Measurements from ENCODE around the gene GYS2.

The GYS2 gene

DNA sequence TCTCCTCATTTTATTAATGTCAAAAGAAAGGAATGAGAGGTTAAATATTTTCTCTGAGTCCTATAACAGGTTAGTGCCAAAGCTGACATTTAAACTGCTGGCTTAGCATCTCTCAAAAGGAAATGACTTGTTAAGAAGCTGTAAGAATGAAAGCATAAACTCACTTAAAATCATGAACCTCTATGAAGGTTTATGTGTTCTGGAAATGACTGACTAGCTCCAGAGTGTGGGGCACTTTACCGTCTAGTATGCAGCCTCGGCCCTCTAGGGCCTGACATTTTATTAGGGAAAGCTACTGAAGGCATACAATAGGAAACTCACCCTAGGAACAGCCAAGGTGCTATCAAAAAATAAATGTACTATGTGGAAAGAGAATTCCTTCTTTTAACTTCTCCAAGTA lies 43.5 kb downstream of the GYS2 start:
- TF ChIP-seq SIN3A (IDR thresholded peaks at IDR 0.05; ENCODE audit: borderline replicate concordance, insufficient read depth, low read length) = no peak
- no peak for TF ChIP-seq FOXP2 (optimal IDR thresholded peaks at IDR 0.05; ENCODE audit: borderline replicate concordance, extremely low read depth, extremely low read length, insufficient read depth)
- TF ChIP-seq POLR2AphosphoS5 (IDR thresholded peaks at IDR 0.05; ENCODE audit: low read depth, low read length) = no peak
- TF ChIP-seq, protein P1, sequence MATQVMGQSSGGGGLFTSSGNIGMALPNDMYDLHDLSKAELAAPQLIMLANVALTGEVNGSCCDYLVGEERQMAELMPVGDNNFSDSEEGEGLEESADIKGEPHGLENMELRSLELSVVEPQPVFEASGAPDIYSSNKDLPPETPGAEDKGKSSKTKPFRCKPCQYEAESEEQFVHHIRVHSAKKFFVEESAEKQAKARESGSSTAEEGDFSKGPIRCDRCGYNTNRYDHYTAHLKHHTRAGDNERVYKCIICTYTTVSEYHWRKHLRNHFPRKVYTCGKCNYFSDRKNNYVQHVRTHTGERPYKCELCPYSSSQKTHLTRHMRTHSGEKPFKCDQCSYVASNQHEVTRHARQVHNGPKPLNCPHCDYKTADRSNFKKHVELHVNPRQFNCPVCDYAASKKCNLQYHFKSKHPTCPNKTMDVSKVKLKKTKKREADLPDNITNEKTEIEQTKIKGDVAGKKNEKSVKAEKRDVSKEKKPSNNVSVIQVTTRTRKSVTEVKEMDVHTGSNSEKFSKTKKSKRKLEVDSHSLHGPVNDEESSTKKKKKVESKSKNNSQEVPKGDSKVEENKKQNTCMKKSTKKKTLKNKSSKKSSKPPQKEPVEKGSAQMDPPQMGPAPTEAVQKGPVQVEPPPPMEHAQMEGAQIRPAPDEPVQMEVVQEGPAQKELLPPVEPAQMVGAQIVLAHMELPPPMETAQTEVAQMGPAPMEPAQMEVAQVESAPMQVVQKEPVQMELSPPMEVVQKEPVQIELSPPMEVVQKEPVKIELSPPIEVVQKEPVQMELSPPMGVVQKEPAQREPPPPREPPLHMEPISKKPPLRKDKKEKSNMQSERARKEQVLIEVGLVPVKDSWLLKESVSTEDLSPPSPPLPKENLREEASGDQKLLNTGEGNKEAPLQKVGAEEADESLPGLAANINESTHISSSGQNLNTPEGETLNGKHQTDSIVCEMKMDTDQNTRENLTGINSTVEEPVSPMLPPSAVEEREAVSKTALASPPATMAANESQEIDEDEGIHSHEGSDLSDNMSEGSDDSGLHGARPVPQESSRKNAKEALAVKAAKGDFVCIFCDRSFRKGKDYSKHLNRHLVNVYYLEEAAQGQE (IDR thresholded peaks at IDR 0.05; ENCODE audit: insufficient read depth in 1 of 2, low read depth in 2 of 2, low read length in 2 of 2) = no peak
- TF ChIP-seq TAF1 (IDR thresholded peaks at IDR 0.05; ENCODE audit: borderline replicate concordance, insufficient read depth, low read length) = no peak

DNA sequence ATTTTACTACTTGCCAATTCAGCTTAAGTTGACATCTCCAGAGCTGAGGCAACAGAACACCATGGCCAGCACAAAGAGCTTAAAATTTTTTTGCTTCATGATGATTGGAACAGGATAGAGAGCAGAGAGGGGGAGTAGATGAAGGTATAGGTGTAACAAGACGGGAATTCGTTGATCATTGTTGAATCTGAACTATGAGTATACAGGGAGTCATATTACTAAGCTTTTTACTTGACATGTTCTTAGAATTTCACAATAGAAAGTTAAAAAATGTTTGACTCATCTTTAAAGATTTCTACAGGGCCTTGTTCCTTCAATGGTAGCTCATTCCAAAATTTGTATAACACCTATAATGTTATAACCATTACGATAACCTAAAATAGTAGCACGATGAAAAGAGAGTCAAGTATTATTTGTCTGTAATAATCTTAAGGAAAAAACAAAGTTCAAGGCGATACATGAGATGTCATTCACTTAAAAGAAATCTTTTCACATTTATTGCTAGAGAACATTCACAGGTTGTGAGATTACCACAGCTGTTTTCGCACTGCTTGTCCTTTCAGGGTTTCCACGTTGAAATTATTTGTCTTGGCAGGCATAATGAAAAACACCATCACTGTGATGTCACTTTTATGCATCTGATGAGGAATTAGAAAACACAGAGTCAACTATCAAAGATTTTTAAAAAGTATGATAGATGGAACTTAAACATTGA lies 44.6 kb downstream of the GYS2 start:
- TF ChIP-seq, protein P1 (IDR thresholded peaks at IDR 0.05; ENCODE audit: insufficient read depth in 1 of 2, low read depth in 2 of 2, low read length in 2 of 2) = no peak
- no peak for TF ChIP-seq TAF1 (IDR thresholded peaks at IDR 0.05; ENCODE audit: borderline replicate concordance, insufficient read depth, low read length)
- TF ChIP-seq FOXP2 (optimal IDR thresholded peaks at IDR 0.05; ENCODE audit: borderline replicate concordance, extremely low read depth, extremely low read length, insufficient read depth) = no peak
- TF ChIP-seq POLR2AphosphoS5 (IDR thresholded peaks at IDR 0.05; ENCODE audit: low read depth, low read length) = no peak
- no peak for TF ChIP-seq SIN3A (IDR thresholded peaks at IDR 0.05; ENCODE audit: borderline replicate concordance, insufficient read depth, low read length)

DNA sequence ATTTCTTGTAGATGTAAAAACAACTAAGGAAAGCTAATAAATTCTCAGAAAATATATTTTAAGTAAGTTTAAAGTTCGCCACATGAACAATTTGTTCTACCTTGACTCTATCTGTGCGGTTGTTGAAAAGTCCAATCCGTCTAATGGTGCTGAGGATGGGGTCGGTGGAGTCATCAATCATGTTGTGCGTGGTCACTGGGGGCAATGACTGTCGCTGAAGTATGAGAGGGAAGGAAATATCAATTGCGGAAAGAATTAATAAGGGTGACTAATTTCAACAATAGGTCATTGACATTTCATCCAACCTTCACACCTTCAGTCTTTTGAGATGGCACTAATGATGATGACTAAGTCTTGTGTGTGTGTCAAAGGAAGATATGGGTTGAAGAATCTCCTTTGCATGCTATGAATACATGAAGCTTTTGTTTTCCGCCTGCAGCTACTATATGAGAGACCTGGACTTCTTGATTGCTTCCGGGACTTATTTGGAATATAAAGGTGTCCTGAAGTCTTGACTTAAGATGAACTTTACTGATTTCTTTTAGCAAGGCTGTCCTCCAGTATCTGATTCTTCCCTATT lies 46.5 kb downstream of the GYS2 start:
- TF ChIP-seq FOXP2 (optimal IDR thresholded peaks at IDR 0.05; ENCODE audit: borderline replicate concordance, extremely low read depth, extremely low read length, insufficient read depth) (no peak), POLR2AphosphoS5 (IDR thresholded peaks at IDR 0.05; ENCODE audit: low read depth, low read length) (no peak), SIN3A (IDR thresholded peaks at IDR 0.05; ENCODE audit: borderline replicate concordance, insufficient read depth, low read length) (no peak), TAF1 (IDR thresholded peaks at IDR 0.05; ENCODE audit: borderline replicate concordance, insufficient read depth, low read length) (no peak)
- TF ChIP-seq, protein P1 (IDR thresholded peaks at IDR 0.05; ENCODE audit: insufficient read depth in 1 of 2, low read depth in 2 of 2, low read length in 2 of 2) = no peak

DNA sequence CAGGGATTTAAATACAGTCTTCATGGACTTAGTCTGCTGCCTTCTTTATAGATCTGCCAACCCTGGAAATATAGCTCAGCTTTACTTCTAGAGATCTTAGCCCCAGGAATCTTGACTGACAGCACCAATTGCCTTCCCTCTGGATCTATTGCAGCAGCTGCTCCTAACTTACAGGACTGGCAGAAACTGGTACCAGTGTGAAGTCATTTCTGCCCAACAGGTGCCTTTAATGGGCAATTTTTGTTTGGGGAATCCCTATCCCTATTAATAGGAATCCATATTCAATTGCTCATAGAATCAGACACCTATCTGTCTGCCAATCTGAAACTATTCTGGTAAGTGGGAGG lies 51.3 kb downstream of the GYS2 start:
- TF ChIP-seq FOXP2 (optimal IDR thresholded peaks at IDR 0.05; ENCODE audit: borderline replicate concordance, extremely low read depth, extremely low read length, insufficient read depth) (no peak), SIN3A (IDR thresholded peaks at IDR 0.05; ENCODE audit: borderline replicate concordance, insufficient read depth, low read length) (no peak), POLR2AphosphoS5 (IDR thresholded peaks at IDR 0.05; ENCODE audit: low read depth, low read length) (no peak), TAF1 (IDR thresholded peaks at IDR 0.05; ENCODE audit: borderline replicate concordance, insufficient read depth, low read length) (no peak)
- TF ChIP-seq, protein P1 (IDR thresholded peaks at IDR 0.05; ENCODE audit: insufficient read depth in 1 of 2, low read depth in 2 of 2, low read length in 2 of 2) = no peak

Measured in PFSK-1 (cell line).